ENCODE data around the gene TSPY2.
"Not testable (repeated sequence)": the region's sequence is repeated elsewhere in the genome, so short reads cannot be mapped to it uniquely, and the experiment has no call there.

Gene TSPY2, protein sequence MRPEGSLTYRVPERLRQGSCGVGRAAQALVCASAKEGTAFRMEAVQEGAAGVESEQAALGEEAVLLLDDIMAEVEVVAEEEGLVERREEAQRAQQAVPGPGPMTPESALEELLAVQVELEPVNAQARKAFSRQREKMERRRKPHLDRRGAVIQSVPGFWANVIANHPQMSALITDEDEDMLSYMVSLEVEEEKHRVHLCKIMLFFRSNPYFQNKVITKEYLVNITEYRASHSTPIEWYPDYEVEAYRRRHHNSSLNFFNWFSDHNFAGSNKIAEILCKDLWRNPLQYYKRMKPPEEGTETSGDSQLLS

DNA sequence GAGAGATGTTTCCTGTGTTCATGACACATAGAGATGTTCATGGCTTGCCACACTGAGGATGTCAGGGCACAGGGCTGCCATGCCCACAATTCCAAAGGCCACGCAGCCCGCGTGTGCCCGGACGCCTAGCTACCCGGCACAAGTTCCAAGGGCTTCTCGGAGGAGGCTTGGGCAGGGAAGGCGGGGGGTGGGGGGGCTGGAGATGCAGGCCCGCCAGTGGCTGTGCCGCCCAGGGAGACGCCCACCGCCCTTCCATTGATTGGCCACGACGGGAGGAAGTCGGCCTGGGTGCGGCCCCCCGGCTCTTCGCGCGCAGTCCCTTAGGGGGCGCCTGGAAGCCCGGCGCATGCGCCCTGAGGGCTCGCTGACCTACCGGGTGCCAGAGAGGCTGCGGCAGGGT is at the start of gene TSPY2:
Gene TSPY2 (plus strand): TSS at position 301 of the 400 bp plus-strand sequence. CDS start 46 bp downstream, at position 347.
- not testable (repeated sequence) for DNase-seq

GRCh38 chrY:6209565-6209964 is 36.5 kb upstream of the TSPY2 start:
- not testable (repeated sequence) for DNase-seq

GRCh38 chrY:6217045-6217444 is 29.0 kb upstream of the TSPY2 start:
- not testable (repeated sequence) for DNase-seq

GRCh38 chrY:6269839-6270238 is 23.8 kb downstream of the TSPY2 start:
- not testable (repeated sequence) for DNase-seq
